T-cell (primary cell): ENCODE data around the gene SRGAP1. TPM values are rescaled to one million over a fixed set of nuclear protein-coding genes. Genes with fewer than 3 reads are reported as not detected.

Experiments used
- total RNA-seq, 35 experiments: library from RNA in 6 of 35; stranded (reverse) in 6 of 35; fragments of 120-200 nt in 1 of 35; gene quantifications; one replicate each; pipeline versions ENCODE4 v1.2.1 to v1.2.4 and lab custom pipeline; 2013 to 2026

Gene SRGAP1
- total RNA-seq, 5 donors from 2014 or later (not counting 1 experiment from before 2014, with no cell fraction given), result 0.07 to 0.38 (median 0.17) TPM; not detected in 1

Other genes with a start within 250 kb of the SRGAP1 start
- 1 to 10 TPM; 1.5 to 7.0 (median 3.8) TPM for gene DPY19L2, start 176.2 kb upstream of the SRGAP1 start, total RNA-seq
- gene RXYLT1, start 64.8 kb upstream of the SRGAP1 start, total RNA-seq, result 10 to 100 TPM in 3 of 5 donors, 1 to 10 TPM in 2; 8.5 to 18.6 (median 13.3) TPM